GM12878 (cell line): ENCODE data around the gene GTF2H1. TPM values are rescaled to one million over a fixed set of nuclear protein-coding genes. Genes with fewer than 3 reads are reported as not detected.

Experiments used
- ATAC-seq: fragments of 200-7000 bp; cut with Tn5 transposase; 3 replicates; pipeline ENCODE4 v1.9.1; 2020; ENCODE audit warnings: mild to moderate bottlenecking, moderate library complexity
- BruUV-seq: library from RNA; stranded (reverse); fragments of 400-500 nt; replicated peaks from 2 replicates; lab custom pipeline; 2021; lab: Mats Ljungman, UMichigan
- CTCF ChIA-PET: fragments of 300-600 bp; sonication (Branson Sonifier 250); formaldehyde crosslinking; extraction: SDS; loops from one replicate; lab custom pipeline; 2021; ENCODE audit warnings: inconsistent platforms; lab: Yijun Ruan, JAX
- POLR2A ChIA-PET: fragments of 350-600 bp; formaldehyde crosslinking; extraction: SDS; loops from one replicate; lab custom pipeline; 2021; ENCODE audit warnings: inconsistent platforms; lab: Charles Lee
- RAD21 ChIA-PET: fragments of 300-600 bp; sonication (Branson Sonifier 250); formaldehyde crosslinking; loops from one replicate; lab custom pipeline; 2023; ENCODE audit warnings: antibody characterized with exemption; ENCODE audit not compliant: unreplicated experiment; lab: Charles Lee
- SMC1A ChIA-PET: fragments of 300-600 bp; sonication (Branson Sonifier 250); formaldehyde crosslinking; loops from one replicate; lab custom pipeline; 2023; ENCODE audit not compliant: unreplicated experiment, uncharacterized antibody; lab: Charles Lee
- DNase-seq: peaks from one replicate; pipeline ENCODE4 v3.0.0-alpha.2; 2011; ENCODE audit warnings: low read depth, low spot score
- FAIRE-seq: peaks from 3 replicates; lab custom pipeline; 2011; peaks lifted over from hg19 to GRCh38; lab: Jason Lieb, UNC
- H2AFZ ChIP-seq: 2 replicates; pipeline ENCODE4 v1.6.0; 2011; ENCODE audit warnings: low read depth, low read length, control low read depth; ENCODE audit not compliant: control insufficient read depth
- H3K27ac ChIP-seq: 2 replicates; pipeline ENCODE4 v1.5.1; 2011; ENCODE audit warnings: control low read depth; ENCODE audit not compliant: control insufficient read depth, insufficient read depth
- H3K27me3 ChIP-seq, 2 experiments: replicated peaks in 1 of 2; 2 replicates each; pipeline versions ENCODE4 v1.6.0 to v1.6.1; 2011; ENCODE audit warnings: low read length in 1 of 2; ENCODE audit not compliant: control insufficient read depth in 2 of 2, insufficient read depth in 2 of 2
- H3K36me3 ChIP-seq, 2 experiments: 2 replicates each; pipeline ENCODE4 v1.5.1; 2011; ENCODE audit warnings: low read length in 1 of 2; ENCODE audit not compliant: control insufficient read depth in 2 of 2, insufficient read depth in 2 of 2
- H3K4me1 ChIP-seq: 2 replicates; pipeline ENCODE4 v1.6.1; 2011; ENCODE audit warnings: mild to moderate bottlenecking, low read length, moderate library complexity, mixed read lengths; ENCODE audit not compliant: control insufficient read depth, insufficient read depth
- H3K4me2 ChIP-seq: 2 replicates; pipeline ENCODE4 v1.6.0; 2011; ENCODE audit warnings: control low read depth; ENCODE audit not compliant: control insufficient read depth, insufficient read depth
- H3K4me3 ChIP-seq: fragments of 200-600 bp; sonication (generic); 2 replicates; pipeline ENCODE4 v1.5.1; 2016
- H3K79me2 ChIP-seq: 2 replicates; pipeline ENCODE4 v1.6.0; 2011; ENCODE audit warnings: low read length; ENCODE audit not compliant: control insufficient read depth, insufficient read depth
- H3K9ac ChIP-seq: 2 replicates; pipeline ENCODE4 v1.8.0; 2011; ENCODE audit warnings: low read length, control low read depth, mixed read lengths; ENCODE audit not compliant: control insufficient read depth, insufficient read depth
- H3K9me3 ChIP-seq: replicated peaks from 3 replicates; pipeline ENCODE4 v1.5.1; 2011; ENCODE audit warnings: mild to moderate bottlenecking, low read length; ENCODE audit not compliant: control insufficient read depth, insufficient read depth
- H4K20me1 ChIP-seq: 2 replicates; pipeline ENCODE4 v1.6.0; 2011; ENCODE audit not compliant: control insufficient read depth, insufficient read depth
- EP300 ChIP-seq, 2 experiments: fragments of 150-350 bp in 1 of 2; IDR thresholded peaks; 2 replicates each; pipeline ENCODE4 v1.6.1; 2011 to 2012; ENCODE audit warnings: low read depth in 2 of 2, low read length in 2 of 2, borderline replicate concordance in 1 of 2, improper control_type of control experiment in 1 of 2, inconsistent platforms in 1 of 2; ENCODE audit not compliant: control insufficient read depth in 1 of 2
- GATAD2B ChIP-seq: fragments of 450-650 bp; conservative IDR thresholded peaks from 2 replicates; pipeline ENCODE4 v1.6.1; 2017; ENCODE audit warnings: low read depth, mild to moderate bottlenecking, moderate library complexity
- HDGF ChIP-seq: fragments of 450-650 bp; IDR thresholded peaks from 2 replicates; pipeline ENCODE4 v1.6.1; 2016; ENCODE audit warnings: antibody characterized with exemption
- NR2C1 ChIP-seq: fragments of 450-650 bp; IDR thresholded peaks from 2 replicates; pipeline ENCODE4 v1.6.1; 2017; ENCODE audit warnings: antibody characterized with exemption, mild to moderate bottlenecking, moderate library complexity
- RAD21 ChIP-seq: IDR thresholded peaks from 2 replicates; pipeline ENCODE4 v1.6.1; 2011; ENCODE audit warnings: mild to moderate bottlenecking, low read depth, low read length, moderate library complexity; ENCODE audit not compliant: insufficient read depth
- SREBF2 ChIP-seq: IDR thresholded peaks from 2 replicates; pipeline ENCODE4 v1.6.1; 2012; ENCODE audit warnings: mild to moderate bottlenecking, low read length
- STAT1 ChIP-seq: fragments of 450-650 bp; conservative IDR thresholded peaks from 2 replicates; pipeline ENCODE4 v1.6.1; 2014; ENCODE audit warnings: antibody characterized with exemption, mild to moderate bottlenecking
- ZNF687 ChIP-seq: fragments of 450-650 bp; IDR thresholded peaks from 2 replicates; pipeline ENCODE4 v1.6.1; 2017; ENCODE audit warnings: mild to moderate bottlenecking, moderate library complexity
- WGBS: methylation state at CpG from one replicate; pipeline ENCODE4 v1.1.6; 2016; ENCODE audit warnings: low lambda C conversion rate; ENCODE audit not compliant: insufficient replicate concordance, insufficient coverage; ENCODE audit errors: missing lambda C conversion rate; 5-methylcytosine and 5-hydroxymethylcytosine counted together
- in situ Hi-C: fragments of 300-500 bp; cut with MboI; formaldehyde crosslinking; loops from 9 replicates; pipeline ENCODE4 v1.14.3; 2018; ENCODE audit warnings: mixed read lengths
- intact Hi-C: fragments of 100-400 bp; cut with micrococcal nuclease; formaldehyde crosslinking; loops from one replicate; pipeline ENCODE4 v1.14.2; 2022; ENCODE audit not compliant: unreplicated experiment
- polyA plus RNA-seq, 11 experiments: library from polyadenylated mRNA; depleted of rRNA in 4 of 11; unstranded in 6 of 11; stranded (reverse) in 5 of 11; fragments of >200 nt; fragmentation: Nextera tagmentation in 4 of 11; fragmentation: Illumina TruSeq in 1 of 11; extraction: Ambion mirVana in 4 of 11; extraction: Trizol in 1 of 11; gene quantifications; 1 replicate in 1 of 11; 2 replicates in 10 of 11; pipeline versions ENCODE4 v1.2.1 to v1.2.3, GENCODE V29; 2011 to 2016; ENCODE audit warnings: inconsistent platforms in 2 of 11, missing spikeins in 2 of 11, low read depth in 1 of 11
- total RNA-seq, 4 experiments: library from RNA; depleted of rRNA in 3 of 4; stranded (reverse); fragments of >200 nt in 3 of 4; fragmentation: Illumina TruSeq in 1 of 4; extraction: Trizol in 1 of 4; gene quantifications; 2 replicates each; pipeline versions ENCODE4 v1.2.1 to v1.2.3, GENCODE V29; 2013 to 2021
- TF ChIP-seq, protein P1 (sequence below): fragments of 150-350 bp; IDR thresholded peaks from 2 replicates; pipeline ENCODE4 v1.6.1; 2014; ENCODE audit warnings: mild to moderate bottlenecking, low read depth, low read length

Gene GTF2H1
- total and polyA plus RNA-seq, 10 of the 15 experiments (the other 5 are each of a cell fraction or from before 2014, with no cell fraction given), result 36.7 to 68.8 (median 46.6) TPM

GRCh38 chr11:18282626-18283025 lies 39.7 kb upstream of the GTF2H1 start:
- ChIA-PET POLR2A (interaction anchor here (0.5 to 1.1 kb wide), 2 partner anchors 17 to 31 kb away, joined by 3 to 5 read pairs; no protein-coding TSS in a partner anchor), RAD21 (no interaction called here), CTCF (interaction anchor here (0.6 to 1.8 kb wide), 4 partner anchors 19 to 167 kb away, joined by 3 to 8 read pairs (median 6); no protein-coding TSS in a partner anchor), SMC1A (interaction anchor here (0.7 to 2.2 kb wide), 4 partner anchors 15 to 101 kb away, joined by 3 to 7 read pairs (median 4); partner anchors contain the start of gene HPS5)
- H2AFZ ChIP-seq, result no peak overlapping the region
- FAIRE-seq (no peak), ATAC-seq (no peak), DNase-seq (no peak)
- no peak overlapping the region for H3K4me3 ChIP-seq
- H3K9me3 ChIP-seq, result no peaks in the 10 kb centered on the region
- TF ChIP-seq STAT1 (no peak), RAD21 (no peak), HDGF (no peak), SREBF2 (no peak), ZNF687 (no peak), NR2C1 (no peak), GATAD2B (no peak), EP300 (IDR thresholded peaks at IDR 0.05; ENCODE audit: borderline replicate concordance in 1 of 2, control insufficient read depth in 1 of 2, low read depth in 2 of 2, low read length in 2 of 2) (no peak)
- TF ChIP-seq, protein P1, sequence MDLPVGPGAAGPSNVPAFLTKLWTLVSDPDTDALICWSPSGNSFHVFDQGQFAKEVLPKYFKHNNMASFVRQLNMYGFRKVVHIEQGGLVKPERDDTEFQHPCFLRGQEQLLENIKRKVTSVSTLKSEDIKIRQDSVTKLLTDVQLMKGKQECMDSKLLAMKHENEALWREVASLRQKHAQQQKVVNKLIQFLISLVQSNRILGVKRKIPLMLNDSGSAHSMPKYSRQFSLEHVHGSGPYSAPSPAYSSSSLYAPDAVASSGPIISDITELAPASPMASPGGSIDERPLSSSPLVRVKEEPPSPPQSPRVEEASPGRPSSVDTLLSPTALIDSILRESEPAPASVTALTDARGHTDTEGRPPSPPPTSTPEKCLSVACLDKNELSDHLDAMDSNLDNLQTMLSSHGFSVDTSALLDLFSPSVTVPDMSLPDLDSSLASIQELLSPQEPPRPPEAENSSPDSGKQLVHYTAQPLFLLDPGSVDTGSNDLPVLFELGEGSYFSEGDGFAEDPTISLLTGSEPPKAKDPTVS, result no peak
- peaks cover 11% of the 10 kb centered on the region for H3K4me1 ChIP-seq
- H3K79me2 ChIP-seq, result no peaks in the 10 kb centered on the region
- H3K4me2 ChIP-seq, result no peak overlapping the region
- WGBS, result 54% methylated on average over 2 of the region's 2 CpGs
- no peak overlapping the region for H3K27ac ChIP-seq
- no TSS peak for BruUV-seq
- H4K20me1 ChIP-seq, result no peaks in the 10 kb centered on the region
- in situ Hi-C loops (no loop called here), intact Hi-C loops (no loop called here)
- no peaks in the 10 kb centered on the region for H3K27me3 ChIP-seq
- peaks cover 14 to 48% of the 10 kb centered on the region in 2 experiments for H3K36me3 ChIP-seq
- no peak overlapping the region for H3K9ac ChIP-seq
